CMK (cell line): ENCODE results near the gene ATP6AP1.
"Not testable (repeated sequence)": the region's sequence is repeated elsewhere in the genome, so short reads cannot be mapped to it uniquely, and the experiment has no call there.

Experiments used
- DNase-seq: peaks from one replicate; pipeline ENCODE4 v3.0.0-alpha.2; 2010; ENCODE audit warnings: low read depth

The ATP6AP1 gene

GRCh38 chrX:154399527-154400368, 28.7 kb upstream of the ATP6AP1 start:
- DNase-seq, result no peak

GRCh38 chrX:154400369-154400817, 28.1 kb upstream of the ATP6AP1 start:
- DNase-seq, result not testable (repeated sequence)

GRCh38 chrX:154401045-154401799, 27.3 kb upstream of the ATP6AP1 start:
- DNase-seq, result no peak

- no peak for DNase-seq
Measured at GRCh38 chrX:154401918-154402621, 26.4 kb upstream of the ATP6AP1 start.

- no peak for DNase-seq
Measured at GRCh38 chrX:154402622-154403127, 25.8 kb upstream of the ATP6AP1 start.

GRCh38 chrX:154403192-154403591, 25.3 kb upstream of the ATP6AP1 start:
- DNase-seq, result no peak

- DNase-seq, result no peak
Measured at GRCh38 chrX:154403858-154404257, 24.6 kb upstream of the ATP6AP1 start.

- DNase-seq, result no peak
Measured at GRCh38 chrX:154404625-154405192, 23.8 kb upstream of the ATP6AP1 start.

- no peak for DNase-seq
Measured at GRCh38 chrX:154408659-154409221, 19.7 kb upstream of the ATP6AP1 start.

- DNase-seq, result no peak
Measured at GRCh38 chrX:154409222-154409871, 19.1 kb upstream of the ATP6AP1 start, which contains the start of gene DNASE1L1. Gene DNASE1L1, minus strand, starts transcription at chrX:154409254. Its CDS starts 3,686 bp downstream, at chrX:154405568.

- DNase-seq, result no peak
Measured at GRCh38 chrX:154411981-154412340, 16.5 kb upstream of the ATP6AP1 start.

GRCh38 chrX:154412468-154412867, 16.0 kb upstream of the ATP6AP1 start:
- DNase-seq, result no peak

- DNase-seq, result no peak
Measured at GRCh38 chrX:154413142-154413541, 15.3 kb upstream of the ATP6AP1 start.

GRCh38 chrX:154417157-154417556, 11.3 kb upstream of the ATP6AP1 start:
- no peak for DNase-seq

- no peak for DNase-seq
Measured at GRCh38 chrX:154419189-154419588, 9.3 kb upstream of the ATP6AP1 start.

GRCh38 chrX:154419688-154420401, 8.6 kb upstream of the ATP6AP1 start:
- no peak for DNase-seq

GRCh38 chrX:154420402-154420756, 8.1 kb upstream of the ATP6AP1 start:
- DNase-seq, result no peak

- DNase-seq, result no peak
Measured at GRCh38 chrX:154426916-154427770, 1.3 kb upstream of the ATP6AP1 start.

- no peak for DNase-seq
Measured at GRCh38 chrX:154429711-154430110, 1.2 kb downstream of the ATP6AP1 start.

GRCh38 chrX:154430479-154430878, 2.0 kb downstream of the ATP6AP1 start:
- no peak for DNase-seq
